GM19023 (cell line): Measurements from ENCODE around the gene PARVB.

Experiments
- ATAC-seq: cut with Tn5 transposase; IDR thresholded peaks from one replicate; pipeline ENCODE4 v1.9.1; 2021; ENCODE audit warnings: mild to moderate bottlenecking, moderate library complexity; ENCODE audit not compliant: unreplicated experiment

PARVB gene

GRCh38 chr22:44154436-44154942 is 130.4 kb downstream of the PARVB start:
- no peak for ATAC-seq

- ATAC-seq, result no peak
These were observed 131.0 kb downstream of the PARVB start for GRCh38 chr22:44155115-44155514.

GRCh38 chr22:44157916-44158618 is 134.0 kb downstream of the PARVB start:
- no peak for ATAC-seq

GRCh38 chr22:44158816-44159215 is 134.7 kb downstream of the PARVB start:
- ATAC-seq, result no peak

GRCh38 chr22:44159221-44159620 is 135.1 kb downstream of the PARVB start:
- no peak for ATAC-seq

GRCh38 chr22:44159811-44160210 is 135.7 kb downstream of the PARVB start:
- ATAC-seq, result no peak

- no peak for ATAC-seq
These were observed 136.3 kb downstream of the PARVB start for GRCh38 chr22:44160421-44160820.

- no peak for ATAC-seq
These were observed 137.6 kb downstream of the PARVB start for GRCh38 chr22:44161673-44162072.

GRCh38 chr22:44162960-44163359 is 138.9 kb downstream of the PARVB start:
- no peak for ATAC-seq

GRCh38 chr22:44163536-44163935 is 139.4 kb downstream of the PARVB start:
- no peak for ATAC-seq

- ATAC-seq, result no peak
These were observed 139.9 kb downstream of the PARVB start for GRCh38 chr22:44164031-44164430.

GRCh38 chr22:44165286-44165874 is 141.3 kb downstream of the PARVB start:
- no peak for ATAC-seq

GRCh38 chr22:44166498-44167276 is 142.6 kb downstream of the PARVB start:
- ATAC-seq, result no peak

GRCh38 chr22:44167501-44167900 is 143.4 kb downstream of the PARVB start:
- no peak for ATAC-seq

- ATAC-seq, result no peak
These were observed 144.1 kb downstream of the PARVB start for GRCh38 chr22:44168206-44168605.

GRCh38 chr22:44170470-44170869 is 146.4 kb downstream of the PARVB start:
- no peak for ATAC-seq

- ATAC-seq, result no peak
These were observed 147.5 kb downstream of the PARVB start for GRCh38 chr22:44171561-44171960.

- ATAC-seq, result peak; percentile 74
These were observed 148.4 kb downstream of the PARVB start for GRCh38 chr22:44172370-44173108.

GRCh38 chr22:44173154-44173553 is 149.1 kb downstream of the PARVB start:
- ATAC-seq, result no peak

- no peak for ATAC-seq
These were observed 151.6 kb downstream of the PARVB start for GRCh38 chr22:44175676-44176075.
